H9 (cell line): ENCODE data around the gene ITPKA. TPM values are rescaled to one million over a fixed set of nuclear protein-coding genes. Genes with fewer than 3 reads are reported as not detected.

Source experiments
- DNase-seq: peaks from one replicate; pipeline ENCODE4 v3.0.0-alpha.2; 2017
- H2AFZ ChIP-seq: one replicate; pipeline ENCODE4 v1.6.1; 2013; ENCODE audit warnings: mild to moderate bottlenecking, low read length, control low read depth, moderate library complexity
- H2AK5ac ChIP-seq: 2 replicates; pipeline ENCODE4 v1.6.1; 2013; ENCODE audit warnings: low read length, control low read depth, mixed read lengths; ENCODE audit not compliant: insufficient read length
- H2BK120ac ChIP-seq: one replicate; pipeline ENCODE4 v1.6.1; 2013; ENCODE audit warnings: low read depth, mild to moderate bottlenecking, low read length, control low read depth, inconsistent platforms; ENCODE audit not compliant: poor library complexity, severe bottlenecking
- H2BK12ac ChIP-seq: 2 replicates; pipeline ENCODE4 v1.6.1; 2013; ENCODE audit warnings: low read length, control low read depth, mixed read lengths, low read depth; ENCODE audit not compliant: insufficient read length
- H2BK15ac ChIP-seq: 2 replicates; pipeline ENCODE4 v1.6.1; 2013; ENCODE audit warnings: low read depth, low read length, control low read depth
- H2BK20ac ChIP-seq: one replicate; pipeline ENCODE4 v1.6.1; 2013; ENCODE audit warnings: low read depth, mild to moderate bottlenecking, low read length, control low read depth, inconsistent platforms; ENCODE audit not compliant: poor library complexity, severe bottlenecking
- H2BK5ac ChIP-seq: 2 replicates; pipeline ENCODE4 v1.6.1; 2013; ENCODE audit warnings: low read length, control low read depth, mixed read lengths; ENCODE audit not compliant: insufficient read length
- H3K14ac ChIP-seq: 2 replicates; pipeline ENCODE4 v1.6.1; 2013; ENCODE audit warnings: low read length, control low read depth; ENCODE audit not compliant: insufficient read depth
- H3K18ac ChIP-seq: 2 replicates; pipeline ENCODE4 v1.6.1; 2013; ENCODE audit warnings: low read depth, mild to moderate bottlenecking, mixed read lengths, low read length, control low read depth; ENCODE audit not compliant: insufficient read length
- H3K23ac ChIP-seq: 2 replicates; pipeline ENCODE4 v1.6.1; 2013; ENCODE audit warnings: low read length, control low read depth, mixed read lengths, low read depth; ENCODE audit not compliant: insufficient read length
- H3K23me2 ChIP-seq: 2 replicates; pipeline ENCODE4 v1.6.1; 2013; ENCODE audit warnings: low read depth, mild to moderate bottlenecking, mixed read lengths, low read length, control low read depth; ENCODE audit not compliant: insufficient read length, poor library complexity, severe bottlenecking
- H3K27ac ChIP-seq: 2 replicates; pipeline ENCODE4 v1.5.1; 2013; ENCODE audit warnings: low read length, control low read depth, mixed read lengths, low read depth; ENCODE audit not compliant: insufficient read length
- H3K27me3 ChIP-seq: 2 replicates; pipeline ENCODE4 v1.6.1; 2013; ENCODE audit warnings: low read length, control low read depth, inconsistent platforms; ENCODE audit not compliant: insufficient read depth
- H3K4ac ChIP-seq: 2 replicates; pipeline ENCODE4 v1.6.1; 2013; ENCODE audit warnings: low read depth, mild to moderate bottlenecking, control low read depth, inconsistent platforms, low read length, moderate library complexity
- H3K4me1 ChIP-seq: 2 replicates; pipeline ENCODE4 v1.6.1; 2013; ENCODE audit warnings: low read length, control low read depth, inconsistent platforms; ENCODE audit not compliant: insufficient read depth
- H3K4me2 ChIP-seq: 2 replicates; pipeline ENCODE4 v1.6.1; 2013; ENCODE audit warnings: low read length, control low read depth, mixed read lengths; ENCODE audit not compliant: insufficient read length, insufficient read depth
- H3K56ac ChIP-seq: 2 replicates; pipeline ENCODE4 v1.6.1; 2013; ENCODE audit warnings: low read depth, mild to moderate bottlenecking, mixed read lengths, low read length, control low read depth; ENCODE audit not compliant: insufficient read length
- H3K79me1 ChIP-seq: 2 replicates; pipeline ENCODE4 v1.6.1; 2013; ENCODE audit warnings: low read depth, mild to moderate bottlenecking, moderate library complexity, low read length, control low read depth, inconsistent platforms; ENCODE audit not compliant: insufficient read depth, poor library complexity, severe bottlenecking
- H3K79me2 ChIP-seq: 2 replicates; pipeline ENCODE4 v1.6.1; 2013; ENCODE audit warnings: low read length, control low read depth, inconsistent platforms; ENCODE audit not compliant: insufficient read depth
- H3K9ac ChIP-seq: 2 replicates; pipeline ENCODE4 v1.6.1; 2013; ENCODE audit warnings: low read length, control low read depth, mixed read lengths; ENCODE audit not compliant: insufficient read length; ENCODE audit errors: extremely low read depth
- H3K9me3 ChIP-seq: one replicate; pipeline ENCODE4 v1.6.1; 2013; ENCODE audit warnings: low read depth, low read length, inconsistent platforms; ENCODE audit not compliant: control insufficient read depth
- H3T11ph ChIP-seq: one replicate; pipeline ENCODE4 v1.6.1; 2013; ENCODE audit warnings: mild to moderate bottlenecking, low read length, control low read depth, inconsistent platforms
- H4K20me1 ChIP-seq: one replicate; pipeline ENCODE4 v1.6.1; 2013; ENCODE audit not compliant: control insufficient read depth, insufficient read length, insufficient read depth
- H4K5ac ChIP-seq: 2 replicates; pipeline ENCODE4 v1.6.1; 2013; ENCODE audit warnings: low read depth, mild to moderate bottlenecking, mixed read lengths, low read length, control low read depth; ENCODE audit not compliant: insufficient read length
- H4K8ac ChIP-seq: replicated peaks from 2 replicates; pipeline ENCODE4 v1.6.1; 2013; ENCODE audit warnings: low read length, control low read depth, mixed read lengths, low read depth; ENCODE audit not compliant: insufficient read length
- H4K91ac ChIP-seq: 2 replicates; pipeline ENCODE4 v1.6.1; 2013; ENCODE audit warnings: low read depth, mild to moderate bottlenecking, moderate library complexity, mixed read lengths, low read length, control low read depth; ENCODE audit not compliant: insufficient read length
- H3K27ac Mint-ChIP-seq, 3 experiments: 2 replicates in 2 of 3; 3 replicates in 1 of 3; pipeline ENCODE4 v1.8.0; 2020 to 2021; ENCODE audit warnings: mixed read lengths in 3 of 3, mild to moderate bottlenecking in 1 of 3, moderate library complexity in 1 of 3
- H3K27me3 Mint-ChIP-seq: 2 replicates; pipeline ENCODE4 v1.8.0; 2021; ENCODE audit warnings: low read depth, mild to moderate bottlenecking, moderate library complexity, mixed read lengths
- H3K36me3 Mint-ChIP-seq, 3 experiments: 2 replicates in 2 of 3; 3 replicates in 1 of 3; pipeline ENCODE4 v1.8.0; 2020 to 2021; ENCODE audit warnings: low read depth in 3 of 3, mixed read lengths in 3 of 3; ENCODE audit not compliant: insufficient read depth in 1 of 3
- H3K4me1 Mint-ChIP-seq, 2 experiments: 2 replicates each; pipeline ENCODE4 v1.8.0; 2020; ENCODE audit warnings: mixed read lengths in 2 of 2
- H3K4me3 Mint-ChIP-seq, 2 experiments: 2 replicates in 1 of 2; 3 replicates in 1 of 2; pipeline ENCODE4 v1.8.0; 2020 to 2021; ENCODE audit warnings: mild to moderate bottlenecking in 2 of 2, mixed read lengths in 2 of 2, moderate library complexity in 1 of 2
- H3K9me3 Mint-ChIP-seq, 2 experiments: 2 replicates in 1 of 2; 3 replicates in 1 of 2; pipeline ENCODE4 v1.8.0; 2020; ENCODE audit warnings: mild to moderate bottlenecking in 2 of 2, mixed read lengths in 2 of 2, moderate library complexity in 1 of 2
- WGBS: extraction: QIAGEN DNeasy Blood & Tissue Kit; methylation state at CpG from one replicate; pipeline ENCODE4 v1.1.7; 2013; ENCODE audit warnings: missing lambda C conversion rate, low lambda C conversion rate, mixed read lengths; ENCODE audit not compliant: insufficient read length; ENCODE audit errors: extremely low coverage; 5-methylcytosine and 5-hydroxymethylcytosine counted together
- total RNA-seq: library from RNA; stranded (reverse); gene quantifications from 2 replicates; pipeline ENCODE4 v1.2.1, GENCODE V29; 2021
- TF ChIP-seq, protein P1 (sequence below): fragments of 200-600 bp; sonication (generic); conservative IDR thresholded peaks from 3 replicates; pipeline ENCODE4 v1.8.0; 2021; ENCODE audit warnings: antibody characterized with exemption, mild to moderate bottlenecking

Gene ITPKA
- total RNA-seq, 1 experiment from 2014 or later, result 0.77 TPM

- peak overlapping the region; percentile 98 for H3K4me3 Mint-ChIP-seq
- TF ChIP-seq, protein P1, sequence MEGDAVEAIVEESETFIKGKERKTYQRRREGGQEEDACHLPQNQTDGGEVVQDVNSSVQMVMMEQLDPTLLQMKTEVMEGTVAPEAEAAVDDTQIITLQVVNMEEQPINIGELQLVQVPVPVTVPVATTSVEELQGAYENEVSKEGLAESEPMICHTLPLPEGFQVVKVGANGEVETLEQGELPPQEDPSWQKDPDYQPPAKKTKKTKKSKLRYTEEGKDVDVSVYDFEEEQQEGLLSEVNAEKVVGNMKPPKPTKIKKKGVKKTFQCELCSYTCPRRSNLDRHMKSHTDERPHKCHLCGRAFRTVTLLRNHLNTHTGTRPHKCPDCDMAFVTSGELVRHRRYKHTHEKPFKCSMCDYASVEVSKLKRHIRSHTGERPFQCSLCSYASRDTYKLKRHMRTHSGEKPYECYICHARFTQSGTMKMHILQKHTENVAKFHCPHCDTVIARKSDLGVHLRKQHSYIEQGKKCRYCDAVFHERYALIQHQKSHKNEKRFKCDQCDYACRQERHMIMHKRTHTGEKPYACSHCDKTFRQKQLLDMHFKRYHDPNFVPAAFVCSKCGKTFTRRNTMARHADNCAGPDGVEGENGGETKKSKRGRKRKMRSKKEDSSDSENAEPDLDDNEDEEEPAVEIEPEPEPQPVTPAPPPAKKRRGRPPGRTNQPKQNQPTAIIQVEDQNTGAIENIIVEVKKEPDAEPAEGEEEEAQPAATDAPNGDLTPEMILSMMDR, result no peak
- Histone ChIP-seq H4K91ac (no peak overlapping the region), H3K27me3 (no peaks in the 10 kb centered on the region), H3K79me2 (peaks cover 3% of the 10 kb centered on the region; the same call in 1 of the 2 replicates), H2BK15ac (no peak overlapping the region), H3K18ac (no peak overlapping the region), H2BK12ac (no peak overlapping the region), H3K23me2 (no peaks in the 10 kb centered on the region), H3K4me2 (peak overlapping the region; percentile 53), H2AFZ (no peak overlapping the region), H3K56ac (no peak overlapping the region), H4K5ac (no peak overlapping the region), H3K9me3 (no peaks in the 10 kb centered on the region), H2BK5ac (no peak overlapping the region), H3T11ph (no peak overlapping the region), H4K8ac (no peak overlapping the region), H3K4ac (no peak overlapping the region), H2BK120ac (no peak overlapping the region), H3K9ac (peak overlapping the region; percentile 65), H4K20me1 (no peaks in the 10 kb centered on the region), H3K27ac (no peak overlapping the region), H2BK20ac (no peak overlapping the region), H3K4me1 (no peaks in the 10 kb centered on the region), H3K14ac (no peak overlapping the region), H3K23ac (no peak overlapping the region), H3K79me1 (no peaks in the 10 kb centered on the region), H2AK5ac (no peak overlapping the region)
- no peaks in the 10 kb centered on the region; a peak in 1 of 7 replicates for H3K36me3 Mint-ChIP-seq
- H3K27ac Mint-ChIP-seq, result peak overlapping the region; percentile 97 to 100 (median 99); a peak in 6 of 7 replicates
- no peak for DNase-seq
- H3K9me3 Mint-ChIP-seq, result no peaks in the 10 kb centered on the region
- peaks cover 8 to 11% of the 10 kb centered on the region in 2 experiments; a peak in 3 of 4 replicates for H3K4me1 Mint-ChIP-seq
- no peaks in the 10 kb centered on the region; the same call in none of the 2 replicates for H3K27me3 Mint-ChIP-seq
- whole genome bisulfite sequencing, result no CpG with 5 or more reads among the region's 8 CpGs
Measured at GRCh38 chr15:41543521-41543870, 49.8 kb downstream of the ITPKA start.
